Natural killer cell (primary cell): ENCODE measurements around the gene SCLY. TPM values are rescaled to one million over a fixed set of nuclear protein-coding genes. Genes with fewer than 3 reads are reported as not detected.
A peak's percentile ranks its signal among the peaks of the same experiment; 100 is the strongest.

Source experiments
- ATAC-seq, 3 donors: fragments of 150-1000 bp in 2 of 3; fragments of 200-7000 bp in 1 of 3; cut with Tn5 transposase; 1 replicate in 1 of 3; 2 replicates in 2 of 3; pipeline ENCODE4 v1.10.0; 2021; ENCODE audit warnings: mild to moderate bottlenecking in 2 of 3, moderate library complexity in 2 of 3
- DNase-seq, 2 donors: peaks; one replicate each; pipeline versions ENCODE4 v3.0.0 to v3.0.0-alpha.2; 2013 to 2021; ENCODE audit warnings: mixed read lengths in 1 of 2
- H3K27ac ChIP-seq: one replicate; pipeline ENCODE4 v1.5.1; 2013; ENCODE audit warnings: mild to moderate bottlenecking, low read length
- H3K27me3 ChIP-seq: one replicate; pipeline ENCODE4 v1.6.1; 2013; ENCODE audit warnings: low read length; ENCODE audit not compliant: control insufficient read depth, insufficient read depth
- H3K36me3 ChIP-seq: one replicate; pipeline ENCODE4 v1.6.1; 2013; ENCODE audit warnings: low read length; ENCODE audit not compliant: control insufficient read depth, insufficient read depth
- H3K4me1 ChIP-seq: one replicate; pipeline ENCODE4 v1.6.1; 2013; ENCODE audit warnings: low read length; ENCODE audit not compliant: control insufficient read depth, insufficient read depth
- H3K4me3 ChIP-seq: one replicate; pipeline ENCODE4 v1.5.1; 2013; ENCODE audit warnings: low read length
- H3K9me3 ChIP-seq: one replicate; pipeline ENCODE4 v1.6.1; 2013; ENCODE audit warnings: low read length; ENCODE audit not compliant: control insufficient read depth, insufficient read depth
- H3K27ac Mint-ChIP-seq, 2 donors: one replicate each; pipeline ENCODE4 v1.8.0; 2022; ENCODE audit warnings: mild to moderate bottlenecking in 2 of 2, mixed read lengths in 2 of 2, moderate library complexity in 1 of 2
- H3K27me3 Mint-ChIP-seq, 2 donors: one replicate each; pipeline ENCODE4 v1.8.0; 2022; ENCODE audit warnings: low read depth in 2 of 2, mixed read lengths in 2 of 2
- H3K36me3 Mint-ChIP-seq: one replicate; pipeline ENCODE4 v1.8.0; 2022; ENCODE audit warnings: mixed read lengths
- H3K4me1 Mint-ChIP-seq, 2 donors: one replicate each; pipeline ENCODE4 v1.8.0; 2022; ENCODE audit warnings: mixed read lengths in 2 of 2
- H3K4me3 Mint-ChIP-seq: one replicate; pipeline ENCODE4 v1.8.0; 2022; ENCODE audit warnings: mild to moderate bottlenecking, moderate library complexity, mixed read lengths
- H3K9me3 Mint-ChIP-seq, 2 donors: one replicate each; pipeline ENCODE4 v1.8.0; 2022; ENCODE audit warnings: mixed read lengths in 2 of 2
- WGBS: methylation state at CpG from one replicate; pipeline ENCODE4 v1.1.7; 2013; ENCODE audit warnings: missing lambda C conversion rate; ENCODE audit not compliant: insufficient coverage; 5-methylcytosine and 5-hydroxymethylcytosine counted together
- intact Hi-C: fragments of 100-400 bp; cut with micrococcal nuclease; formaldehyde crosslinking; loops from one replicate; pipeline ENCODE4 v1.14.2; 2022
- total RNA-seq, 4 donors: library from RNA; stranded (reverse); fragments of 120-200 nt in 1 of 4; gene quantifications; one replicate each; pipeline versions ENCODE4 v1.2.3 to v1.2.4, GENCODE V29; 2013 to 2022
- TF ChIP-seq, protein P1 (sequence below): fragments of 200-600 bp; IDR thresholded peaks from one replicate; pipeline ENCODE4 v1.8.0; 2022; ENCODE audit warnings: antibody characterized with exemption

Gene SCLY
- total RNA-seq, 3 donors from 2014 or later (not counting 1 experiment from before 2014, with no cell fraction given), result 16.3 to 24.6 (median 20.1) TPM

DNA sequence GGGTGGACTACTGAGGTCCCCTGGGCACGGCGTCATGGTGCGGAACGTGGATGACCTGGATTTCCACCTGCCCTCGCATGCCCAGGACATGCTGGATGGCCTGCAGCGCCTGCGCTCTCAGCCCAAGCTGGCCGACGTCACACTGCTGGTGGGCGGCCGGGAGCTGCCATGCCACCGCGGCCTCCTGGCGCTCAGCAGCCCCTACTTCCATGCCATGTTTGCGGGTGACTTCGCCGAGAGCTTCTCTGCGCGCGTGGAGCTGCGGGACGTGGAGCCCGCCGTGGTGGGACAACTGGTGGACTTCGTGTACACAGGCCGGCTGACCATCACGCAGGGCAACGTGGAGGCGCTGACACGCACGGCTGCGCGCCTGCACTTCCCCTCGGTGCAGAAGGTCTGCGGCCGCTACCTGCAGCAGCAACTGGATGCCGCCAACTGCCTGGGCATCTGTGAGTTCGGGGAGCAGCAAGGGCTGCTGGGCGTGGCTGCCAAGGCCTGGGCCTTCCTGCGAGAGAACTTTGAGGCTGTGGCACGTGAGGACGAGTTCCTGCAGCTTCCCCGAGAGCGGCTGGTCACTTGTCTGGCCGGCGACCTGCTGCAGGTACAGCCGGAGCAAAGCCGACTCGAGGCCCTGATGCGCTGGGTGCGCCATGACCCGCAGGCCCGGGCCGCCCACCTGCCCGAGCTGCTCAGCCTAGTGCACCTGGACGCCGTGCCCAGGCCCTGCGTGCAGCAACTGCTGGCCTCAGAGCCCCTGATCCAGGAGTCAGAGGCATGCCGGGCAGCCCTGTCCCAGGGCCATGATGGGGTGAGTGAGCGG lies 80.1 kb downstream of the SCLY start:
- Mint-ChIP-seq H3K27me3 (no peaks in the 10 kb centered on the region), H3K4me3 (no peak overlapping the region)
- no peaks in the 10 kb centered on the region for H3K36me3 ChIP-seq

DNA sequence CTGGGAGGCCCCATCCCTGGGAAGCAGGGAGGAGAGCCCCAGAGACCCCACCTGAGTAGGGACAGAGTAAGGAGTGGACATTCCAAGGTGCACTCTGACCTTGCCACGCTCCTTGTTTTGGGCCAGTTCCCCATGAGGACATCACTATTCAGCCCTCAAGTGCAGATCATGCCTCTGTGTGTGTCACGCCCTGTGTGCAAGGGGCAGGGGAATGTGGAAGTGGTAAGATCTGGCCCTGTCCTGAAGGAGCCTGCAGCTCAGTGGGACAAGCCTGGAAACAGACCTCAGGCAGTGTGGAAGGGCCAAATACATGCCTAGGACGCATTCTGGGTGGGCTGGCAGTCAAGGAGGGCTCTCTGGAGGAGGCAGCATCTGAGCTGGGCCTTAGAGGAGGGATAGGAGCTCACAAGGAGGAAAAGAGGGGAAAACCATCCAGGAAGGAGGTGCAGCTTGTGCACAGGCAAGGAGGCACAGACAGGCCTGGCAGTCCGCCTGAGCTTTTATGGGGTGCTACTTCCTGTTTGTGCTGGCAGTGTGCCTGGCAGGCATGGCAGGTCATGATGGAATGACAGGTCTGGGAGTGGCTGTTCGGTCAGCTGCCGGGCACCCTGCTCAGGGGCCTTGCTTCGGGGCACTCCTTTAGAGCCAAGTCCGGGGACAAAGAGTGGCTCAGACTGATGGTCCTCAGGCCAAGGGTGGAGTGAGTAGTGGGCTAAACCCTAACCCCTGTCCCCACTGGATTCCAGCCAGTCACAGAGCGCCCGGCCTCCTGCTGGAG lies 80.9 kb downstream of the SCLY start:
- no peak overlapping the region for H3K4me3 Mint-ChIP-seq
- Histone ChIP-seq H3K27me3 (no peaks in the 10 kb centered on the region), H3K36me3 (no peaks in the 10 kb centered on the region), H3K4me3 (no peak overlapping the region), H3K4me1 (peaks cover 20% of the 10 kb centered on the region), H3K9me3 (no peaks in the 10 kb centered on the region), H3K27ac (no peak overlapping the region)
- 68% methylated on average over 10 of the region's 10 CpGs for WGBS
- ATAC-seq, result peak in 1 of 3 donors; percentile 37
- no peak overlapping the region for H3K27ac Mint-ChIP-seq
- DNase-seq, result no peak
- intact Hi-C loops, result no loop called here
- no peaks in the 10 kb centered on the region for H3K9me3 Mint-ChIP-seq
- H3K4me1 Mint-ChIP-seq, result peaks cover 8 to 9% of the 10 kb centered on the region in 2 donors
- TF ChIP-seq, protein P1, sequence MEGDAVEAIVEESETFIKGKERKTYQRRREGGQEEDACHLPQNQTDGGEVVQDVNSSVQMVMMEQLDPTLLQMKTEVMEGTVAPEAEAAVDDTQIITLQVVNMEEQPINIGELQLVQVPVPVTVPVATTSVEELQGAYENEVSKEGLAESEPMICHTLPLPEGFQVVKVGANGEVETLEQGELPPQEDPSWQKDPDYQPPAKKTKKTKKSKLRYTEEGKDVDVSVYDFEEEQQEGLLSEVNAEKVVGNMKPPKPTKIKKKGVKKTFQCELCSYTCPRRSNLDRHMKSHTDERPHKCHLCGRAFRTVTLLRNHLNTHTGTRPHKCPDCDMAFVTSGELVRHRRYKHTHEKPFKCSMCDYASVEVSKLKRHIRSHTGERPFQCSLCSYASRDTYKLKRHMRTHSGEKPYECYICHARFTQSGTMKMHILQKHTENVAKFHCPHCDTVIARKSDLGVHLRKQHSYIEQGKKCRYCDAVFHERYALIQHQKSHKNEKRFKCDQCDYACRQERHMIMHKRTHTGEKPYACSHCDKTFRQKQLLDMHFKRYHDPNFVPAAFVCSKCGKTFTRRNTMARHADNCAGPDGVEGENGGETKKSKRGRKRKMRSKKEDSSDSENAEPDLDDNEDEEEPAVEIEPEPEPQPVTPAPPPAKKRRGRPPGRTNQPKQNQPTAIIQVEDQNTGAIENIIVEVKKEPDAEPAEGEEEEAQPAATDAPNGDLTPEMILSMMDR, result no peak
- H3K27me3 Mint-ChIP-seq, result no peaks in the 10 kb centered on the region
- H3K36me3 Mint-ChIP-seq, result no peaks in the 10 kb centered on the region

More for the DNA sequence above, 80.1 kb downstream of the SCLY start:
- intact Hi-C loops, result no loop called here
- ATAC-seq (no peak), DNase-seq (no peak)
- Histone ChIP-seq H3K9me3 (no peaks in the 10 kb centered on the region), H3K4me1 (peaks cover 20% of the 10 kb centered on the region), H3K27me3 (no peaks in the 10 kb centered on the region), H3K4me3 (no peak overlapping the region), H3K27ac (no peak overlapping the region)
- Mint-ChIP-seq H3K4me1 (peaks cover 8 to 9% of the 10 kb centered on the region in 2 donors), H3K9me3 (no peaks in the 10 kb centered on the region), H3K36me3 (no peaks in the 10 kb centered on the region), H3K27ac (no peak overlapping the region)
- TF ChIP-seq, protein P1, result no peak
- WGBS, result 93% methylated on average over 60 of the region's 60 CpGs

DNA sequence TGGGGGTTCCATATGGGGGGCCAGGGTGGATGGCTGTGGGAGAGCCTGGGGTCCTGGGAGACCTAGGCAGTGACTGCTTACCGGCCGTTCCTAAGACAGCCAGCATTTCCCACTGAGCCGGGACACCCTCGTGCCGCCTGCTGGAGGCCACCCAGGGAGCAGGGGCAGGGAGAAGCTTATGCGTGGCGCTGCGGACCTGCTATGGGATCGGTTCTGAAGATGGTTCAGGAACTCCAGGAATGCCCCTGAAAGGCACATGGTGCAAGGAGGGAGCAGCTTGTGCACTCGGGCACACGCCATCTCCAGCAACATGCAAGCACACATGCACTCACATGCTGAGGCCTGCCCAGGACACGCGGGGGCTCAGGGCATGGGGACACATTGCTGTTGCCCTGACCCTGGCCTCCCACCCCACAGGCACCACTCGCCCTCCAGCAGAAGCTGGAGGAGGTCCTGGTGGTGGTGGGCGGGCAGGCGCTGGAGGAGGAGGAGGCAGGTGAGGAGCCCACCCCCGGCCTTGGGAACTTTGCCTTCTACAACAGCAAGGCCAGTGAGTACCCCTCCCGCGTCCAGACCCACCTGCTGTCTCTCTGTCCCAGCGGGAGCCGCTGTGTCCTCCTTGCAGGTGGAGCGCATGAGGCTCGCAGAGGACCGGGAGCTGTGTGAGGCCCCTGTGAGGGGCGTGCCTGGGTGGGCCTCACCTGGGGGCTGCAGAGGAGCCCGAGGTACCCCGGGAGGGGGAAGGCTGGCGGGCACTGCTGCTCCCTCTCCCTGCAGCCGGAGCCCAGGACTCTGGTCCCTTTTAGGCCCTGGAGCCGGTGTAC lies 81.8 kb downstream of the SCLY start:
- 93% methylated on average over 30 of the region's 30 CpGs for whole genome bisulfite sequencing
- Histone ChIP-seq H3K4me1 (peaks cover 20% of the 10 kb centered on the region), H3K27ac (no peak overlapping the region), H3K27me3 (no peaks in the 10 kb centered on the region), H3K9me3 (no peaks in the 10 kb centered on the region), H3K4me3 (no peak overlapping the region), H3K36me3 (no peaks in the 10 kb centered on the region)
- Mint-ChIP-seq H3K27ac (no peak overlapping the region), H3K9me3 (no peaks in the 10 kb centered on the region), H3K4me3 (no peak overlapping the region), H3K27me3 (no peaks in the 10 kb centered on the region), H3K4me1 (peaks cover 8 to 9% of the 10 kb centered on the region in 2 donors), H3K36me3 (no peaks in the 10 kb centered on the region)
- intact Hi-C loops, result no loop called here
- DNase-seq (no peak), ATAC-seq (no peak)
- TF ChIP-seq, protein P1, result no peak
